Activated CD4-positive, alpha-beta T cell treated with anti-CD3 and anti-CD28 coated beads, Interleukin-2, amount 50 U/mL, for 4 hours (primary cell): ENCODE results near the gene TGM1.
"Not testable (repeated sequence)": the region's sequence is repeated elsewhere in the genome, so short reads cannot be mapped to it uniquely, and the experiment has no call there.

ENCODE experiments used
- DNase-seq, 2 experiments: peaks; one replicate each; pipeline ENCODE4 v3.0.0-alpha.2; 2020

TGM1 gene

GRCh38 chr14:24203249-24203886, 59.6 kb downstream of the TGM1 start:
- DNase-seq: not testable (repeated sequence)

DNA sequence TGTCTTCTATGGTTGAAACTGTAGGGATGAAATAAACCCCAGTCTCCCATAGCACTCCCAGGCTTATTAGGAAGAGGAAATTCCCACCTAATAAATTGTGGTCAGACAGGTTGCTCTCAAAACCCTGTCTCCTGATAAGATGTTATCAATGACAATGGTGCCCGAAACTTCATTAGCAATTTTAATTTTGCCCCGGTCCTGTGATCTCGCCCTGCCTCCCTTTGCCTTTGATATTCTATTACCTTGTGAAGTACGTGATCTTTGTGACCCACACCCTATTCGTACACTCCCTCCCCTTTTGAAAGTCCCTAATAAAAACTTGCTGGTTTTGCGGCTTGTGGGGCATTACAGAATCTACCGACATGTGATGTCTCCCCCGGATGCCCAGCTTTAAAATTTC, 60.4 kb downstream of the TGM1 start:
- not testable (repeated sequence) for DNase-seq
